Activated naive CD8-positive, alpha-beta T cell treated with anti-CD3 and anti-CD28 coated beads, Interleukin-2, amount 10 ng/mL, durations not matched to agents 7 days and 5 days (primary cell): ENCODE measurements around the gene NEDD4L. TPM values are rescaled to one million over a fixed set of nuclear protein-coding genes. Genes with fewer than 3 reads are reported as not detected.
A peak's percentile ranks its signal among the peaks of the same experiment; 100 is the strongest.

Experiments
- ATAC-seq: fragments of 150-1000 bp; cut with Tn5 transposase; one replicate; pipeline ENCODE4 v1.10.0; 2021; ENCODE audit warnings: low read depth, moderate library complexity
- POLR2A ChIA-PET: fragments of 350-600 bp; sonication (Branson Sonifier 250); formaldehyde crosslinking; loops from one replicate; lab custom pipeline; 2021; ENCODE audit warnings: antibody characterized with exemption; lab: Charles Lee
- DNase-seq: peaks from one replicate; pipeline ENCODE4 v3.0.0; 2021
- H3K27ac Mint-ChIP-seq: one replicate; pipeline ENCODE4 v1.8.0; 2022; ENCODE audit warnings: mild to moderate bottlenecking, mixed read lengths
- H3K27me3 Mint-ChIP-seq: one replicate; pipeline ENCODE4 v1.8.0; 2022; ENCODE audit warnings: mild to moderate bottlenecking, moderate library complexity, mixed read lengths
- H3K36me3 Mint-ChIP-seq: one replicate; pipeline ENCODE4 v1.8.0; 2021; ENCODE audit warnings: mild to moderate bottlenecking, mixed read lengths
- H3K4me1 Mint-ChIP-seq: one replicate; pipeline ENCODE4 v1.8.0; 2021; ENCODE audit warnings: mixed read lengths
- H3K4me3 Mint-ChIP-seq: one replicate; pipeline ENCODE4 v1.8.0; 2022; ENCODE audit warnings: mild to moderate bottlenecking, moderate library complexity, mixed read lengths
- H3K9me3 Mint-ChIP-seq: one replicate; pipeline ENCODE4 v1.8.0; 2021; ENCODE audit warnings: mixed read lengths
- total RNA-seq, 2 experiments: library from RNA; stranded (reverse); gene quantifications; one replicate each; pipeline ENCODE4 v1.2.3, GENCODE V29; 2021

Gene NEDD4L
- total RNA-seq, 2 experiments from 2014 or later = 4.4 to 7.4 TPM

- POLR2A ChIA-PET = interaction anchor here (0.6 kb wide), 1 partner anchor 1339 kb away, joined by 5 read pairs; no protein-coding TSS in a partner anchor
- no peak overlapping the region for H3K27ac Mint-ChIP-seq
- peaks cover 9% of the 10 kb centered on the region for H3K27me3 Mint-ChIP-seq
- ATAC-seq = no peak
- H3K4me1 Mint-ChIP-seq = peaks cover 23% of the 10 kb centered on the region
- DNase-seq = no peak
- no peaks in the 10 kb centered on the region for H3K36me3 Mint-ChIP-seq
- H3K4me3 Mint-ChIP-seq = no peak overlapping the region
- no peaks in the 10 kb centered on the region for H3K9me3 Mint-ChIP-seq
Measured at GRCh38 chr18:58313491-58314032, 269.5 kb downstream of the NEDD4L start.

GRCh38 chr18:58314284-58314683 lies 270.3 kb downstream of the NEDD4L start:
- Mint-ChIP-seq H3K9me3 (no peaks in the 10 kb centered on the region), H3K27ac (no peak overlapping the region), H3K4me1 (peaks cover 23% of the 10 kb centered on the region), H3K27me3 (peaks cover 9% of the 10 kb centered on the region), H3K36me3 (no peaks in the 10 kb centered on the region), H3K4me3 (no peak overlapping the region)
- ATAC-seq = no peak
- POLR2A ChIA-PET = no interaction called here
- no peak for DNase-seq

- no peaks in the 10 kb centered on the region for H3K36me3 Mint-ChIP-seq
- ATAC-seq (no peak), DNase-seq (no peak)
- H3K4me3 Mint-ChIP-seq = no peak overlapping the region
- peaks cover 6% of the 10 kb centered on the region for H3K27me3 Mint-ChIP-seq
- H3K27ac Mint-ChIP-seq = no peak overlapping the region
- peaks cover 19% of the 10 kb centered on the region for H3K4me1 Mint-ChIP-seq
- POLR2A ChIA-PET = no interaction called here
- no peaks in the 10 kb centered on the region for H3K9me3 Mint-ChIP-seq
Measured at GRCh38 chr18:58315041-58315440, 271.0 kb downstream of the NEDD4L start.

GRCh38 chr18:58315739-58316215 lies 271.8 kb downstream of the NEDD4L start:
- DNase-seq = no peak
- no peak overlapping the region for H3K4me3 Mint-ChIP-seq
- no peak overlapping the region for H3K27ac Mint-ChIP-seq
- ATAC-seq = no peak
- POLR2A ChIA-PET = no interaction called here
- H3K36me3 Mint-ChIP-seq = no peaks in the 10 kb centered on the region
- no peaks in the 10 kb centered on the region for H3K9me3 Mint-ChIP-seq
- peaks cover 12% of the 10 kb centered on the region for H3K4me1 Mint-ChIP-seq
- H3K27me3 Mint-ChIP-seq = peaks cover 4% of the 10 kb centered on the region

- no peak for DNase-seq
Measured at GRCh38 chr18:58316396-58317342, 272.6 kb downstream of the NEDD4L start.

GRCh38 chr18:58319719-58320118 lies 275.7 kb downstream of the NEDD4L start:
- no peak overlapping the region for H3K4me3 Mint-ChIP-seq
- H3K36me3 Mint-ChIP-seq = no peaks in the 10 kb centered on the region

More at GRCh38 chr18:58316396-58317342, 272.6 kb downstream of the NEDD4L start:
- ATAC-seq = no peak
- Mint-ChIP-seq H3K4me3 (no peak overlapping the region), H3K27ac (no peak overlapping the region), H3K36me3 (no peaks in the 10 kb centered on the region), H3K4me1 (peaks cover 7% of the 10 kb centered on the region), H3K27me3 (peaks cover 2% of the 10 kb centered on the region), H3K9me3 (no peaks in the 10 kb centered on the region)
- POLR2A ChIA-PET = no interaction called here

GRCh38 chr18:58320907-58321561 lies 277.0 kb downstream of the NEDD4L start:
- no peak for ATAC-seq
- DNase-seq = no peak
- Mint-ChIP-seq H3K27ac (no peak overlapping the region), H3K36me3 (no peaks in the 10 kb centered on the region), H3K4me3 (no peak overlapping the region), H3K4me1 (peaks cover 10% of the 10 kb centered on the region), H3K9me3 (no peaks in the 10 kb centered on the region), H3K27me3 (peaks cover 2% of the 10 kb centered on the region)
- POLR2A ChIA-PET = no interaction called here

More at GRCh38 chr18:58319719-58320118, 275.7 kb downstream of the NEDD4L start:
- Mint-ChIP-seq H3K9me3 (no peaks in the 10 kb centered on the region), H3K27me3 (peaks cover 2% of the 10 kb centered on the region), H3K27ac (no peak overlapping the region), H3K4me1 (peaks cover 10% of the 10 kb centered on the region)
- POLR2A ChIA-PET = no interaction called here
- no peak for ATAC-seq
- DNase-seq = no peak

- POLR2A ChIA-PET = no interaction called here
- H3K4me3 Mint-ChIP-seq = no peak overlapping the region
- DNase-seq = no peak
Measured at GRCh38 chr18:58321986-58322385, 278.0 kb downstream of the NEDD4L start.

GRCh38 chr18:58322464-58322863 lies 278.4 kb downstream of the NEDD4L start:
- no peaks in the 10 kb centered on the region for H3K9me3 Mint-ChIP-seq
- no peak overlapping the region for H3K4me3 Mint-ChIP-seq
- DNase-seq (no peak), ATAC-seq (no peak)
- no peaks in the 10 kb centered on the region for H3K36me3 Mint-ChIP-seq
- H3K27me3 Mint-ChIP-seq = peaks cover 2% of the 10 kb centered on the region
- POLR2A ChIA-PET = no interaction called here
- peaks cover 6% of the 10 kb centered on the region for H3K4me1 Mint-ChIP-seq
- H3K27ac Mint-ChIP-seq = no peak overlapping the region

More at GRCh38 chr18:58321986-58322385, 278.0 kb downstream of the NEDD4L start:
- Mint-ChIP-seq H3K36me3 (no peaks in the 10 kb centered on the region), H3K9me3 (no peaks in the 10 kb centered on the region), H3K27ac (no peak overlapping the region), H3K27me3 (peaks cover 2% of the 10 kb centered on the region), H3K4me1 (peaks cover 8% of the 10 kb centered on the region)
- ATAC-seq = peak; percentile 88

GRCh38 chr18:58323866-58324762 lies 280.1 kb downstream of the NEDD4L start:
- POLR2A ChIA-PET = no interaction called here
- DNase-seq = no peak
- no peaks in the 10 kb centered on the region for H3K36me3 Mint-ChIP-seq

GRCh38 chr18:58324824-58325480 lies 280.9 kb downstream of the NEDD4L start:
- H3K36me3 Mint-ChIP-seq = no peaks in the 10 kb centered on the region
- no peak overlapping the region for H3K4me3 Mint-ChIP-seq
- H3K27me3 Mint-ChIP-seq = no peaks in the 10 kb centered on the region
- no peak for DNase-seq
- ATAC-seq = no peak
- peaks cover 3% of the 10 kb centered on the region for H3K4me1 Mint-ChIP-seq
- POLR2A ChIA-PET = no interaction called here
- no peaks in the 10 kb centered on the region for H3K9me3 Mint-ChIP-seq
- no peak overlapping the region for H3K27ac Mint-ChIP-seq

More at GRCh38 chr18:58323866-58324762, 280.1 kb downstream of the NEDD4L start:
- H3K27me3 Mint-ChIP-seq = no peaks in the 10 kb centered on the region
- H3K4me3 Mint-ChIP-seq = no peak overlapping the region
- H3K9me3 Mint-ChIP-seq = no peaks in the 10 kb centered on the region
- no peak overlapping the region for H3K27ac Mint-ChIP-seq
- no peak for ATAC-seq
- H3K4me1 Mint-ChIP-seq = peaks cover 3% of the 10 kb centered on the region

- ATAC-seq = no peak
- POLR2A ChIA-PET = no interaction called here
- H3K4me3 Mint-ChIP-seq = no peak overlapping the region
- peaks cover 3% of the 10 kb centered on the region for H3K4me1 Mint-ChIP-seq
- H3K27ac Mint-ChIP-seq = no peak overlapping the region
- H3K36me3 Mint-ChIP-seq = no peaks in the 10 kb centered on the region
- no peaks in the 10 kb centered on the region for H3K27me3 Mint-ChIP-seq
- no peak for DNase-seq
- no peaks in the 10 kb centered on the region for H3K9me3 Mint-ChIP-seq
Measured at GRCh38 chr18:58325494-58325893, 281.5 kb downstream of the NEDD4L start.
